ENCODE measurements around the gene CDC42BPA. TPM values are rescaled to one million over a fixed set of nuclear protein-coding genes. Genes with fewer than 3 reads are reported as not detected.
A peak's percentile ranks its signal among the peaks of the same experiment; 100 is the strongest.

CDC42BPA gene
- polyA plus RNA-seq, 1 of the 3 experiments (the other 2 are of a cell fraction) = 6.8 TPM

DNA sequence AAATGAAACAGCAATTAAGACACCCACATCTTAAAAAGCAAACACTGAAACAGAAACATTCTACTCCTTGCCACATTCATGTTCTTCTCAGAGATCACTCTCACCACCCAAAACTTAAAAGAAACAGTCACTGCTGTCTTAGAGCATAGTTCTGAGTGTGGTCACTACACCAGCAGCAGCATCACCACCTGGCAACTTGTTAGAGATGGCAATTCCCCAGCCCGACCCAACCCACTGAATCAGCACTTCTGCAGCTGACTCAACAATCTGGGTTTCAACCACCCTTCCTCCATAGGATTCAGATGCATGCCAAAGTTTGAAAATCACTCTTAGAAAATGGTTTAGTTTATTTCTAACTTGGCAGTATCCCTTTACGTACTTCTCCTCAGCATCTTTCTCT, 126.1 kb downstream of the CDC42BPA start:
- no peaks in the 10 kb centered on the region for H3K9me2 ChIP-seq
- no peak overlapping the region for H3K4me3 ChIP-seq (ENCODE audit: low read depth in 2 of 2, low read length in 1 of 2)
- CTCF ChIA-PET = no interaction called here
- H3F3A ChIP-seq (replicated peaks; ENCODE audit: insufficient read depth) = peaks cover 5% of the 10 kb centered on the region
- H3K9me3 ChIP-seq = no peaks in the 10 kb centered on the region
- no peak overlapping the region for H3K27ac ChIP-seq (ENCODE audit: low read depth in 2 of 2, low read length in 1 of 2)
- H3K79me2 ChIP-seq (ENCODE audit: insufficient read depth) = peaks cover 18% of the 10 kb centered on the region; the same call in 1 of the 2 replicates
- H3K36me3 ChIP-seq (replicated peaks in 1 of 2; ENCODE audit: control insufficient read depth in 1 of 2, insufficient read depth in 2 of 2, low read length in 1 of 2) = peaks cover 4 to 12% of the 10 kb centered on the region in 2 experiments
- H2AFZ ChIP-seq (ENCODE audit: low read depth) = no peak overlapping the region
- no peaks in the 10 kb centered on the region; a peak in 1 of 4 replicates for H3K4me1 ChIP-seq (ENCODE audit: control insufficient read depth in 1 of 2, insufficient read depth in 2 of 2, low read depth in 1 of 2, low read length in 1 of 2)
- DNase-seq = no peak
- no peak overlapping the region for H3K9ac ChIP-seq
- H3K4me2 ChIP-seq = no peak overlapping the region
- POLR2A ChIA-PET = no interaction called here
- no peaks in the 10 kb centered on the region for H3K27me3 ChIP-seq (ENCODE audit: insufficient read depth)
- TF ChIP-seq SIN3A (IDR thresholded peaks at IDR 0.05; ENCODE audit: borderline replicate concordance, low read depth, low read length) (no peak), EZH2phosphoT487 (IDR thresholded peaks at IDR 0.05; ENCODE audit: borderline replicate concordance, low read depth) (no peak), RFX5 (IDR thresholded peaks at IDR 0.05; ENCODE audit: low read length) (no peak), FOSL2 (IDR thresholded peaks at IDR 0.05; ENCODE audit: borderline replicate concordance, low read depth) (peak; percentile 19; the same call in 1 of the 2 replicates), TCF12 (IDR thresholded peaks at IDR 0.05) (peak; percentile 45; the same call in 1 of the 2 replicates), NFIC (IDR thresholded peaks at IDR 0.05; ENCODE audit: borderline replicate concordance) (peak; percentile 16; the same call in 1 of the 2 replicates)
- WGBS (ENCODE audit: low lambda C conversion rate) = 82% methylated on average over 2 of the region's 2 CpGs
- no peaks in the 10 kb centered on the region for H4K20me1 ChIP-seq (ENCODE audit: insufficient read depth)

DNA sequence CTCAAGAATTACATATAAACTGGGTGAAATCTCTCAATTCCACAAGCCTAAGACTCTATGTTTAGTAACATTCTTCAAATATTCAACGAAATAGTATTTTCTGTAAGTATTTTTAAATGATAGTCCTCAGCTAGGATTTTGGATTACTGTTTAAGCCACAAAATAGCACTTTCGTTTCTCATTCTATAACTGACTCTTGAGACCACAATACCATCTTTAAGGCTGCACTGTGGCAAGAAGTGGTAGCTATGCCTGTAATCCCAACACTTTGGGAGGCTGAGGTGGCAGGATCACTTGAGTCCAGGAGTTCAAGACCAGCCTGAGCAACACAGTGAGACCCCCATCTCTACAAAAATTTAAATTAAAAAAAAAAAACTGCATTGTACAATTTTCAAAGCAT, 126.7 kb downstream of the CDC42BPA start:
- POLR2A ChIA-PET = no interaction called here
- H4K20me1 ChIP-seq (ENCODE audit: insufficient read depth) = no peaks in the 10 kb centered on the region
- H3K36me3 ChIP-seq (replicated peaks in 1 of 2; ENCODE audit: control insufficient read depth in 1 of 2, insufficient read depth in 2 of 2, low read length in 1 of 2) = peaks cover 4 to 12% of the 10 kb centered on the region in 2 experiments
- no peak overlapping the region for H3K27ac ChIP-seq (ENCODE audit: low read depth in 2 of 2, low read length in 1 of 2)
- no peak overlapping the region for H2AFZ ChIP-seq (ENCODE audit: low read depth)
- WGBS (ENCODE audit: low lambda C conversion rate) = 51% methylated on average over 2 of the region's 2 CpGs
- DNase-seq = no peak
- no peak overlapping the region for H3K4me2 ChIP-seq
- no peak overlapping the region for H3K4me3 ChIP-seq (ENCODE audit: low read depth in 2 of 2, low read length in 1 of 2)
- no peaks in the 10 kb centered on the region for H3K9me3 ChIP-seq
- H3K27me3 ChIP-seq (ENCODE audit: insufficient read depth) = no peaks in the 10 kb centered on the region
- H3F3A ChIP-seq (replicated peaks; ENCODE audit: insufficient read depth) = peaks cover 5% of the 10 kb centered on the region
- H3K4me1 ChIP-seq (ENCODE audit: control insufficient read depth in 1 of 2, insufficient read depth in 2 of 2, low read depth in 1 of 2, low read length in 1 of 2) = no peaks in the 10 kb centered on the region; a peak in 1 of 4 replicates
- no peaks in the 10 kb centered on the region for H3K9me2 ChIP-seq
- no peak overlapping the region for H3K9ac ChIP-seq
- no peak for TF ChIP-seq NFIC (IDR thresholded peaks at IDR 0.05; ENCODE audit: borderline replicate concordance)
- TF ChIP-seq FOXJ3 (CRISPR knock-in tag; IDR thresholded peaks at IDR 0.05) = no peak
- TF ChIP-seq, protein P1, sequence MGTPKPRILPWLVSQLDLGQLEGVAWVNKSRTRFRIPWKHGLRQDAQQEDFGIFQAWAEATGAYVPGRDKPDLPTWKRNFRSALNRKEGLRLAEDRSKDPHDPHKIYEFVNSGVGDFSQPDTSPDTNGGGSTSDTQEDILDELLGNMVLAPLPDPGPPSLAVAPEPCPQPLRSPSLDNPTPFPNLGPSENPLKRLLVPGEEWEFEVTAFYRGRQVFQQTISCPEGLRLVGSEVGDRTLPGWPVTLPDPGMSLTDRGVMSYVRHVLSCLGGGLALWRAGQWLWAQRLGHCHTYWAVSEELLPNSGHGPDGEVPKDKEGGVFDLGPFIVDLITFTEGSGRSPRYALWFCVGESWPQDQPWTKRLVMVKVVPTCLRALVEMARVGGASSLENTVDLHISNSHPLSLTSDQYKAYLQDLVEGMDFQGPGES (IDR thresholded peaks at IDR 0.05; ENCODE audit: low read depth, low read length) = no peak
- peaks cover 24% of the 10 kb centered on the region; the same call in 1 of the 2 replicates for H3K79me2 ChIP-seq (ENCODE audit: insufficient read depth)
- CTCF ChIA-PET = no interaction called here

GRCh38 chr1:227190321-227190720, 128.0 kb downstream of the CDC42BPA start:
- DNase-seq = no peak
- CTCF ChIA-PET = interaction anchor here (0.8 to 1.6 kb wide), 2 partner anchors 20 to 49 kb away, joined by 3 to 5 read pairs; no protein-coding TSS in a partner anchor

More at GRCh38 chr1:227190321-227190720, 128.0 kb downstream of the CDC42BPA start:
- Histone ChIP-seq H3K4me2 (no peak overlapping the region), H2AFZ (ENCODE audit: low read depth) (no peak overlapping the region), H4K20me1 (ENCODE audit: insufficient read depth) (no peaks in the 10 kb centered on the region), H3K27me3 (ENCODE audit: insufficient read depth) (no peaks in the 10 kb centered on the region), H3K4me1 (ENCODE audit: control insufficient read depth in 1 of 2, insufficient read depth in 2 of 2, low read depth in 1 of 2, low read length in 1 of 2) (no peaks in the 10 kb centered on the region; a peak in 1 of 4 replicates), H3K79me2 (ENCODE audit: insufficient read depth) (peaks cover 29% of the 10 kb centered on the region; the same call in 1 of the 2 replicates), H3K9ac (no peak overlapping the region), H3K4me3 (ENCODE audit: low read depth in 2 of 2, low read length in 1 of 2) (no peak overlapping the region), H3K9me3 (no peaks in the 10 kb centered on the region), H3K36me3 (replicated peaks in 1 of 2; ENCODE audit: control insufficient read depth in 1 of 2, insufficient read depth in 2 of 2, low read length in 1 of 2) (peaks cover 4 to 12% of the 10 kb centered on the region in 2 experiments), H3F3A (replicated peaks; ENCODE audit: insufficient read depth) (peaks cover 5% of the 10 kb centered on the region), H3K9me2 (no peaks in the 10 kb centered on the region), H3K27ac (ENCODE audit: low read depth in 2 of 2, low read length in 1 of 2) (no peak overlapping the region)
- POLR2A ChIA-PET = no interaction called here
- 100% methylated on average over 2 of the region's 2 CpGs for WGBS (ENCODE audit: low lambda C conversion rate)
- no peak for TF ChIP-seq SMC3 (IDR thresholded peaks at IDR 0.05; ENCODE audit: low read depth, low read length)
- TF ChIP-seq, protein P1 (IDR thresholded peaks at IDR 0.05; ENCODE audit: low read depth, low read length) = no peak
- no peak for TF ChIP-seq JUND (IDR thresholded peaks at IDR 0.05)
- TF ChIP-seq GABPA (IDR thresholded peaks at IDR 0.05; ENCODE audit: low read depth) = no peak
- no peak for TF ChIP-seq GATA2 (CRISPR knock-in tag; IDR thresholded peaks at IDR 0.05)
- no peak for TF ChIP-seq CHD2 (IDR thresholded peaks at IDR 0.05; ENCODE audit: low read length, partially characterized antibody)
- TF ChIP-seq RAD21 (IDR thresholded peaks at IDR 0.05; ENCODE audit: low read length) = no peak
